Kasumi-1 (cell line): ENCODE data around the gene VSX2.
"Not testable (repeated sequence)": the region's sequence is repeated elsewhere in the genome, so short reads cannot be mapped to it uniquely, and the experiment has no call there.

Source experiments
- DNase-seq, 2 experiments: peaks; one replicate each; lab custom pipeline; 2025; lab: John Stamatoyannopoulos, UW

VSX2 gene

DNA sequence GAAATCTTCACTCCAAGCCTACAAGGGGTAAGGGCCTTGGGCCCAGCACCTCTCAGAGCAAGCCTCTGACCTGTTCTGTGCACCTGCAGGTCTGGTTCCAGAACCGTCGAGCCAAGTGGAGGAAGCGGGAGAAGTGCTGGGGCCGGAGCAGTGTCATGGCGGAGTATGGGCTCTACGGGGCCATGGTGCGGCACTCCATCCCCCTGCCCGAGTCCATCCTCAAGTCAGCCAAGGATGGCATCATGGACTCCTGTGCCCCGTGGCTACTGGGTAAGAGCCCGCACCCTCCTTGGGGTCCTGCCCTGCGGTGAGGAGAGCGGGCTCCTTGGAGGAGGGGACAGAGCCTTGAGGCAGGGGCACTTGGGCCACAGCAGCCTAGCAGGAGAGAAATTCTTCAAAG is 20.3 kb downstream of the VSX2 start:
- DNase-seq, result no peak

DNA sequence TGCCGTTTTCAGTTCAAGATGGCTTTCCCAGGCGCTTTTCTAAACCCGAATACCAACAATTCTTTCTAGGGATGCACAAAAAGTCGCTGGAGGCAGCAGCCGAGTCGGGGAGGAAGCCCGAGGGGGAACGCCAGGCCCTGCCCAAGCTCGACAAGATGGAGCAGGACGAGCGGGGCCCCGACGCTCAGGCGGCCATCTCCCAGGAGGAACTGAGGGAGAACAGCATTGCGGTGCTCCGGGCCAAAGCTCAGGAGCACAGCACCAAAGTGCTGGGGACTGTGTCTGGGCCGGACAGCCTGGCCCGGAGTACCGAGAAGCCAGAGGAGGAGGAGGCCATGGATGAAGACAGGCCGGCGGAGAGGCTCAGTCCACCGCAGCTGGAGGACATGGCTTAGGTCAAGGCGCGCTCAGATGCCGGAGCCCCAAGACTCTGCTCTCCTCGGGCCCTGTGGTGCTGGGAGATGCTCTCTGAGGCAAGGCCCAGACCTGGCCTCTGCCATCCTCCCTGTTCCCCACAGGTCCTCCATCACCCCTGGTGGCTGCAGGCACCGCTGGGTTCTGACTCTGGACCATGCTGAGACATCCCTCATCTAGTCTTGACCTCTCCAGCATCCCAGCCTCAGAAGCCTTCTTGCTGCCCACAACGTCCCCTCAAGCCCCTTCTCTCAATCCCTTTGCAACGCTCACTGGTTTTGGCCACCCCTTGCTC is 21.4 kb downstream of the VSX2 start:
- DNase-seq, result no peak

DNA sequence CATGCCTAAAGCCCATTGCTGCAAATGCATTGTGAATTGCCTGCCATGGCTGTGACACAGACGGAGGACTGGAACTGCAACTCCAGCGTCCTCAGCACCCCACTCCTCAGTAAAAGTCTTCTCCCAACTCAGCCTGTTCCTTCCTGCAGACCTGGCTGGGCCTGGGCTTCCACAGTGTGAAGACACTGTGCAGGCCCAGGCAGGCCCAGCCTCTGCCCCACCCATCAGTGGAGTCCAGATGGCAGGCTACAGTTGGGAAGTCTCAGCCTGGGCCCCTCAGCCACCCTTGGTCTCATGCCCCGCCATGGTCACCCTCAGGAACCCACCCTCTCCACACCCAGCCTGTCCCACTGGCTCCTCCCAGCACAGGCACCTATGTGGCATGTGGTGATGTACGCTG is 22.0 kb downstream of the VSX2 start:
- DNase-seq, result no peak

DNA sequence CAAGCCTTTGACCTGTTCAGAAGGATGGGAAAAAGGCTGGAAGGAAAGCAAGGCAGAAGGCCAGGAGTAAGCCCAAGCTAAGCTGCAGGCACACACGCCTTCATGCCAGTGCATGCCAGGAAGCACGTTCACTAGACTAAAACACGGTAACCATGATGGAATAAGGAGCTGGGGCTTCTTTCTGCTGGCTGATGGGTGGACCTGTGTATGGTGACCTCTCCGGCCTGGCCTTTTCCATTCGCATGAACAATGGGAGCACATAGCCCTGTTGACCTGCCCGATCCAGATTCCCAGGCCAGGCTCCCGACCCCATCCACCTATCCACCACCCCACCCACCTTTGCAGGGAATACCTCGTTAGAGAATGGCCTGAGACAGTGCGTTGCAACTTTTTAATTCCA is 22.8 kb downstream of the VSX2 start:
- no peak for DNase-seq

DNA sequence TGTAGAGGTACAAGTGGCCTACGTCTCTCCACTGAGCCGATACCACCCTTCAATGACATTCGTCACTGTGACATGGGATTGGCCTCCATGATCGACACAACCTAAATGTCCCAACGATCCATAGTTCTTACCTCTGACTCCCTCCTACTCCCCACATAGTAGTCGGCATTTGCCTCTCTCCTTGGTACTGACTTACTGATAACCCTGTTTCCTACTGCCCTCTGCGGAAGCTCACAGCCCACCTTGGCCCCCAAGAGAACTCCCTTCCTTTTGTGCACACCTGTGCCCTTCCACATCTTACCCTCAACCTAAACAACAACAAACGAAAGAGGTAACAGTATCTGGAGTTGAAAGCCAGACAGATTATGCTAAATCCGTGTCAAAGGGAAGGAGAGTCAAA is 23.9 kb downstream of the VSX2 start:
- no peak for DNase-seq

DNA sequence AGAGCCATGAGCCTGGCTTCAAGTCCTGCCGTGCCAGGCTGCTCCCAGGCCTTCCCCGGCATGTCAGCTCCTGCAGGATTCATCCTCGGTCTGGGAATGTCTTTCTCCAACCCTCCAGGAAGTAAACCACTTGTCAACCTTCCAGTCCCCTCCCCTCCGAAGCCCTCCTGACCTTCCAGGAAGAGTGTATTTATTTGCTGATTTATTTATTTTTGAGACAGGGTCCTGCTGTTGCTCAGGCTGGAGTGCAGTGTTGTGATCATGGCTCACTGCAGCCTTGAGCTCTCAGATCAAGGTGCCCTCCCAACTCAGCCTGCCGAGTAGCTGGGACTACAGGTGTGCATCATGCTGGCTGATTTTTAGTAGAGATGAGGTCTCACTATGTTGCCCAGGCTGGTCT is 24.7 kb downstream of the VSX2 start:
- no peak for DNase-seq

DNA sequence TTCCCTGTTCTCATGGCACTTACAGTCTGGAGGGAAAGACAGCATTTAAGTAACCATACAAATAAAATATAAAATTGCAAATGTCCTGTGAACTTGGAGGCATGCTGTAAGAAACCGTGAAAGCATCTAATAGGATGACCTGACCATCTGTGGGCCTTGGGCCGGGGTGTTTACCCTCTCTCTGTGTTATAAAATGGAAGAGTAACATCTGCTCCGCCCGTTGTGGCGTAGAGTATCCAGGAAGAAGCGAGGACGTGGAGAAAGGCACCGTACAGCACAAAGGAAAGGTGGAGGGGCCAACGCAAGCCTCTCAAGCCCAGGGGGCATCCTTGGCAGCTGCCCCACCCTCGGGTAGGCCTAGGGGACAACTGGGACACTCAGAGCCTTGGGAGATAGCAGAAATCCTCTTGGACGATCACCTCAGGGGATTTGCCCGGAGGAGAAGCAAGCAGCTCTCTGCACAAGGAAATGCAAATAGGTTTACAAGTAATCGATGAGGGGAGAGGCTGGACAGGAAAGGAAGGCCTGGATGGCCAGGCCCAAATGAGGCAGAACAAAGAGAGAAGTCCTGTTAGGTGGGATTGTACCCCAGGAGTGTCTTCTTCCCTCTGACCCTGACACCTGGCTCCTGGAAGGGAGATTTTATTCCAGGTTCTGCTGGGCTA is 26.2 kb downstream of the VSX2 start:
- no peak for DNase-seq

DNA sequence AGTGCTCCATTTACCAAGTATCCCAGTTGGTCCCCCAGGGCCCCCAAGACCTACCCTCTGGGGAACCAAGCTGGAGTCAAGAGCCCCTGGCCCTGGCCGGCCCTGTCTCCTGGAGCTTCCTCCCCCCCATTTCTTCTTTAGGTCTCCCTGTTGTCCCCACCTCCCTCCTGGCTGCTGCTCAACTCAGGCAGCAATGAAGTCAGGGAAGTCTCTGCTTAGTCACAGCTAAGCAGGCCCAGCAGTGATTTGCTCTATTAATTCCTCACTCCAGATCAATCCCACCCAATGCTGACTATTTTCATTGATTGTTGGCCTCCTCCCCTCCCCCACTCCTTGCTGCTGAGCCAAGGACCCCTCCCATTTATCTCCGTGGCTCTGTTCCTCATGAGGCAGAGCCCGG is 28.3 kb downstream of the VSX2 start:
- DNase-seq, result no peak

DNA sequence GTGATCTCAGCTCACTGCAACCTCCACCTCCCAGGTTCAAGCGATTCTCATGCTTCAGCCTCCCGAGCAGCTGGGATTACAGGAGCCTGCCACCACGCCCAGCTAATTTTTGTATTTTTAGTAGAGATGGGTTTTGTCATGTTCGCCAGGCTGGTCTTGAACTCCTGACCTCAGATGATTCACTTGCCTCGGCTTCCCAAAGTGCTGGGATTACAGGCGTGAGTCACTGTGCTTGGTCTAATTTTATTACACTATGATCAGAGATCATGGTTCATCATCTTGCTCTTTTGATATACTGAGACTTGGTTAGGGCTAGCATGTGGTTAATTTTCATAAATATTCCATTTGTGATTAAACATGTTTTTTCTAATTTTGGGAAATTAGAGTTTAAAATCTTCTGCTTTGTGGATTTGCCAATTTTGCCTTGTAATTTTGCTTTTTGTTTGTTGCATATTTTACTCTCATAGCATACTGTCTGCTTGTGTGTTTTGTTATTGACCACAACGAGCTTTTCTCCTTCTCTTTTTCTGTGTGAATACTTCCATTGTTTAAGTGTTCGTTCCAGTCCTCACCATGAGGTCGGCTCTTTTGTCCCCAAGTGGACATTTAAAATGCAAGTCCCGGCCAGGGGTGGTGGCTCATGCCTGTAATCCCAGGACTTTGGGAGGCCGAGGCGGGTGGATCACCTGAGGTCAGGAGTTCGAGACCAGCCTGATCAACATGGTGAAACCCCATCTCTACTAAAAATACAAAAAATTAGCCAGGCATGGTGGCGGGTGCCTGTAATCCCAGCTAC is 31.3 kb downstream of the VSX2 start:
- DNase-seq, result not testable (repeated sequence)

DNA sequence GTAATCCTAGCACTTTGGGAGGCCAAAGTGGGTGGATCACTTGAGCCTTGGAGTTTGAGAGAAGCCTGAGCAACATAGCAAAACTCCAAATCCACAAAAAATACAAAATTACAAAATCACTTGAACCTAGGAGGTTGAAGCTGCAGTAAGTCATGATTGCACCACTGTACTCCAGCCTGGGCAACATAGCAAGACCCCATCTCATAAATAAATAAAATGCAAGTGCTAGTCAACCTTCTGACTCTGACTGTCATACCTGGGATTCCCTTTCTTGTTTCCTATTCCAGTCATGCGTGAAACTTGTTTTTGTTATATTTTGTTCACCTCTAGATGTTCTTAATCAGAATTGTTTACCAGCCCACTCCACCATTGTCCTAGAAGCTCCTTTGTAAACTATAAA is 32.1 kb downstream of the VSX2 start:
- no peak for DNase-seq

DNA sequence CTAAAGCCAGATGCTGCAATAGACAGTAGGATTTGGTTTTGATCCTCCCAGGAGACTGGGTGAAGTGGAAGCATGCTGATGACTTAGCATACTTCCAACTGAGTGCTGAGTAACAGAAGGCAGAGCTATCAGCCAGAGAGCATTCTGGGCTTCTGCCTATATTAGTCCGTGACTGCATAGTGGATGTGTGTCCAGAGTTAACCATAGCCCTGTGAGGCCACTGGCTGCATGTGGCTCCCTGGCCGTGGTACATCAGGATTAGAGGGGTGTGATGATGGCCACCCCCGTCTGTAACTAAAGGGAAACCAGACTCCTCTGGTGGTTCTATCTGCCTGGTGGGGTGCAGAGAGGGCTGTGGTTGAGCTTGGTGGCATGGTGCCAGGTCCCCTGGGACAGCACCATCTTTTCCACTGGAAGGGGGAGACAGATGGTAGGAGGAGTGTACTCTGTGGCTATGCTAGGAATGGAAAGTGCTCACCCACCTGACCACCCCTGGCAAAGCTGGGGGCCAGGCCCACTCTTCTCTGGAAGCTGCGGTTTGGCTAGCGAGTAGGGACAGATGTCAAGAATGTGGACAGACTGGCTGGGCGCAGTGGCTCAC is 36.1 kb downstream of the VSX2 start:
- DNase-seq, result no peak

DNA sequence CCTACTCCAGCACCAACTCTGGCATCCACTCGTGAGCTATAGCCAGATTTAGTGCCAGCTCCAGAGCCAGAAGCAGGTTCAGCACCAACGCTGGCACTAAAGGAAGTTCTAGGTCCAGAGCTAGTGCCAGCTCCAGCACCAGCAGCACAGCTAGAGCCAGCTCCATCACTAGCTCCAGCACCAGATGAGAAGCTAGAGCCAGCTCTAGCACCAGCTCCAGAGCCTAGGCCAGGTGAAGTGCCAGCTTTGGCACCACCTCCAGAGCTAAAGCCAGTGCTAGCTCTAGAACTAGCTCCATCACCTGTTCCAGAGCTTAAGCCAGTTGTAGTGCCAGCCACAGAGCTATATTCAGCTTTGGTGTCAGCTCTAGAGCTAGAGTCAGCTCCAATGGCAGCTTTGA is 38.8 kb downstream of the VSX2 start:
- DNase-seq, result no peak

DNA sequence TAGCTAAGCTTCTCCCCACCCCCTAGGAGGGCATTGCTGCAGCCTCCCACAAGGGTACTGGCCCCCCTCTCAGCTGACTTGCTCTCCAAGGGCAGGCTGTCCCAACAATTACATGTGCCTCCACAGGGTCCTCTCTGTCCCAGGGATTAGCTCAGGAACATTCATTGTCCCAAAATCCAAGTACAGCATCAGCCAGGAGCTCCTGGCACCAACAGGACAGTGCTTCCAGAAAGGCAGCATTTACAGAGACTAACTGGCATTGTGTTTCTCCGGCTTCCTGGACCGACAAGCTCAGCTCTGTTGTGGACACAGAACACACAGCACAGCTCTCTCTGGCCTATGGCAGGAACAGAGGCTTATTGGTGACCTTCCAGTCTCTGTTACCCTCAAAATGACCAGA is 41.8 kb downstream of the VSX2 start:
- DNase-seq, result no peak

DNA sequence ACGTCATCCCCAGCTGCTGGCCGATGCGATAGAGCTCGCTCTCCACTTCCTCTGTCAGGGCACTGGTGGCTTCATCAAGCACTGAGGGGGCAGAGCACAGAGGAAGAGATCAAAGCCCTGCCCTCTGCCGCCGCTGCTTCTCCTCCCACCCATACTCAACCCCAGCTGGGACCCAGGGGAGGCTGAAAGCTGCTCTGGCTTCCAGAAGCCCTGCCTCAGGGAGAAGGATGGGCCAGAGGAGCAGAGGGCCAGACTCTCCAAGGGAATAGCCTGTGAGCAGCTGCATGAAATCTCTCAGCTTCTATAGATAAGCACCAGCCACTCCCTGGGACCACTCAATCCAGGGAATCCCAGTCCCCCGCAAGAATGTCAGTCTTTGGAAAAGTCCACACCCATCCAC is 47.5 kb downstream of the VSX2 start:
- DNase-seq, result no peak

DNA sequence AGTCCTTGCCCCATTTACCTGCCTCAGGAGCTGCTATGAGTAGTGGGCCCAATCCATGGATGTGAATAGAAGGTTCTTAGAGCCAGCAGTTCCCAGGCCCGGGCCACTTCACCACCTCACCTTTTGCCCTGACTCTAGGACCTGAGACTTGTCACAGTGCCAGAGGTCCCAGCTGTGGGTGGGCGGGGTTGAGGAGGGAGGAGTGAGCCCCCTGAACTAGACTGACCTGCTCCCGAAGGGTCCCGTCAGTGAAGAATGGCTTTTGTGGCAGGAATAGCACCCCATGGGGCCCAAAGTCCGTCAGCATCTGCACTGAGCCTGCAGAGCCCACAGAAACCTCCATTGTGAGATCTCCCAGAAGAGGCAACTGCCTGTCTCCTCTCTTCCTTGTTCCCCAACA is 50.6 kb downstream of the VSX2 start:
- DNase-seq, result no peak

DNA sequence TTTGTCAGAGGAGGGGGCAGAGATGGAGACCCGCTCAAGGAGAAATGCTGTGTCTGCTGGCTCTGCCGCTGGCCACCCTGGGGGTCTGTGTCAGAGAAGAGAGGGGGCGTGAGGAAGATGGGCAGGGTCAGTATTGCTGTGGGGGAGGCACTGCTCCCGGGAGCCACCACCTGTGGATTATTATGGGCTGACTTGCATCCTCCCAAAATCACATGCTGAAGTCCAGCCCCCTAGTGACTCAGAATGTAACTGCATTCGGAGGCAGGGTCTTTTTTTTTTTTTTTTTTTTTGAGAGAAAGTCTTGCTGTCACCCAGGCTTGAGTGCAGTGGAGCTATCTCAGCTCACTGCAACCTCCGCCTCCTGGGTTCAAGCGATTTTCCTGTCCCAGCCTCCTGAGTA is 51.2 kb downstream of the VSX2 start:
- peak; percentile 19 to 25 for DNase-seq

DNA sequence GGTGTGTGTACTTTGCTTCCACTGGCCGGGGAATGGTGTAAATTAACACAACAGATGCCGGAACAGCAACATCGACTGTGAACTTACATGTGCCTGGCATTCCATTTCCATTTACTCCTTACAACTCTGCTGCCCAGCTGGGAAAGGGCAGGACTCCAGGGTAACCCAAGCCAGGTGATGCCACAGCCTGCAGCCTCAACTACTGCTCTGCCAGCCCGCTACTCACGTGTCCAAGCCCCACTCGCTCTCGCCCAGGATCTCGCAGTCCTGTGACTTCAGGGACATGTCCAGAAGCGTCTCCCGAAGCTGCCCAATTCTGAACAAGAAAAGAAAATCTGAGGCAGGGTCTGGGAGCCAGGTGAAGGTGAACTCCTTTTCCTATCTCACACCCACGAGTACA is 52.8 kb downstream of the VSX2 start:
- no peak for DNase-seq

DNA sequence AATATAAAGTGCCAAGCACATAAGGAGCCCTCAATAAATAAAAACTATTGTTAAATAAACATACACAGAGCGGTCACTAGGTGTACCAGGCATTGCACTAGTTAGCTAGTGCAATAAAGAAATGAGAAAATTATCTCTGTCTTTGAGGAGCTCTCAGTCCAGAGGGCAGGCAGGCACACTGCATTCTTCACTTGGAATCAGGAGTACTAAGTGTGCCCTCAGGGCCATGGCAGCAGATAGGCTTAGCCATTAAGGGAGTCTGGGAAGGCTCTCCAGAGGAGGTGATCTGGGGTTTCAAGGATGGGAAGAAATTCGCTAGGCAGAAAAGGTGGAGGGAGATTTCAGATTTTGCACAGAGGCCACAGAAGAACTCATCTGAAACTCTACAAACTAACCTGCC is 54.4 kb downstream of the VSX2 start:
- no peak for DNase-seq

DNA sequence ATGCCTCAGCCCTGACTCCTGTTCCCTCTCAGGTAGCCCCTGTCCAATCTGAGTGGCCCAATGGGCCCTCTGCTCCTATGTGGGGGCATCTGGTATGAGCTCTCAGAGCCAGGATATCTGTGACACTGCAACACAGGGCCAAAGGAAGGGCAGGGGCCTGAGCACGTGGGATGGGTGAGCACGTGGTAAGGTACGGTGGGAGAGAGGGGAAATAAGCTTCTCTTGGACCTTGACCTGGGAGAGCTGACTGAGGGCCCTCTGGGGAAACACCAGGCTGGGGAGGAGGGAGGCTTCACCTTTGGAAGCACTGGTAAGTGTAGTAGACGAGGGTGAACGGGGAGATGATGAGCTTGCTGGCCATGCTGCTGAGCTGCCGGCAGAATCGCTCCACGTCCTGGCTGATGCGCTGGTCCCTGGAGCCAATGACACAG is 56.8 kb downstream of the VSX2 start:
- no peak for DNase-seq

DNA sequence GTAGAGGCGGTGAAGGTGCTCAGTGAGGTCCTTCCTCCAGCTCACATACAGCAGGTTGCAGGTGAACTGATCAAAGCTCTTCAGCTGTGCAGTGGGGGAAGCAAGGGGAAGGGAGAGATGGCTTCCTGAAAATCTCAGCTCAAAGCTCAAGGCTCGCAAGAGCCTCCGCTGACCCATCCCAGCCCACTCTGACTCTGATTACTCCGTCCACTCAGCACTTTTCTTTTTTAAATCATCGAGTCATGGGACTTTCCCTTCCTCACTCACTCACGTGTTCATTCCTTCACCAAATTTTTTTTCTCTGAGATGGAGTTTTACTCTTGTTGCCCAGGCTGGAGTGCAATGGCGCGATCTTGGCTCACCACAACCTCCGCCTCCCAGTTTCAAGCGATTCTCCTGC is 58.7 kb downstream of the VSX2 start:
- no peak for DNase-seq

DNA sequence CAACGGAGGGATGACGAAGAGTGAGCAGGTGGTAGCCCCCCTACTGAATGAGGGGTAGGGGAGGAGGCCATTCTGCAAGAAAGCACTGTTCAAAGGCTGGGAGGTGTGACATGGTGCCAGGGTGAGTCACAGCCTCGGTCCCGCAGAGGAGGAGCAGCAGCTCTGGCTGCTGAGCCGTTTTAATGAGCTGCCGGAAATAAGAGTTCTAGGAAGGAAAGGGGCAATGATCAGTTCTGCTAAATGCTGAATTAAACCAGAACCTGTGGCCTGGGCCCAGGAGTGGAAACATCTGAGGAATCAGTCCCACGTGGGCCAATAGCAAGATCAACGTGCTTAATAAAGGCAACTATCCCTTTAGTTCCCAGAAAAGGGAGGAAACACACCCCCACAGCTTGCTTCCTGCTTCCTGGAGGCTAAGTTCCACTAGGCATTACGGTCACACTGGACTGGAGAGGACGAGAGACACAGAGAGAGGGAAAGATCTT is 59.9 kb downstream of the VSX2 start:
- DNase-seq, result no peak

DNA sequence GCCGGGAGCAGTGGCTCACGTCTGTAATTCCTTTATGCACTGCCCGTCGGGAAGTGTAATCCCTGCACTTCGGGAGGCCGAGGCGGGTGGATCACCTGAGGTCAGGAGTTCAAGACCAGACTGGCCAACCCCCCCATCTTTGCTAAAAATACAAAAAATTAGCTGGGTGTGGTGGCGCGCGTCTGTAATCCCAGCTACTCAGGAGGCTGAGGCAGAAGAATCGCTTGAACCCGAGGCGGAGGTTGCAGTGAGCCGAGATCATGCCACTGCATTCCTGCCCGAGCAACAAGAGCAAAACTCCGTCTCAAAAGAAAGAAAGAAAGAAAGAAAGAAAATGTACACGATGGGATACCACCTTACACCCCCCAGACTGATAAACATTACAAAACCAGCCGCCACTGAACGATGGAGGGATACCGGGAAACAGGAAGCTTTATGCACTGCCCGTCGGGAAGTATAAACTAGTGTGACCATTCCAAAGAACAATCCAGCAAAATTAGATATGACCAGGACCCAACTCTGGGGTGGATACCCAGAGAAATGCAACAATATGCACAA is 62.4 kb downstream of the VSX2 start:
- DNase-seq, result no peak
